GM21528 (cell line): ENCODE data around the gene ABLIM1.
A peak's percentile ranks its signal among the peaks of the same experiment; 100 is the strongest.

Experiments used
- ATAC-seq: cut with Tn5 transposase; IDR thresholded peaks from one replicate; pipeline ENCODE4 v1.9.1; 2021; ENCODE audit warnings: mild to moderate bottlenecking, moderate library complexity; ENCODE audit not compliant: unreplicated experiment, low FRiP score

The ABLIM1 gene

DNA sequence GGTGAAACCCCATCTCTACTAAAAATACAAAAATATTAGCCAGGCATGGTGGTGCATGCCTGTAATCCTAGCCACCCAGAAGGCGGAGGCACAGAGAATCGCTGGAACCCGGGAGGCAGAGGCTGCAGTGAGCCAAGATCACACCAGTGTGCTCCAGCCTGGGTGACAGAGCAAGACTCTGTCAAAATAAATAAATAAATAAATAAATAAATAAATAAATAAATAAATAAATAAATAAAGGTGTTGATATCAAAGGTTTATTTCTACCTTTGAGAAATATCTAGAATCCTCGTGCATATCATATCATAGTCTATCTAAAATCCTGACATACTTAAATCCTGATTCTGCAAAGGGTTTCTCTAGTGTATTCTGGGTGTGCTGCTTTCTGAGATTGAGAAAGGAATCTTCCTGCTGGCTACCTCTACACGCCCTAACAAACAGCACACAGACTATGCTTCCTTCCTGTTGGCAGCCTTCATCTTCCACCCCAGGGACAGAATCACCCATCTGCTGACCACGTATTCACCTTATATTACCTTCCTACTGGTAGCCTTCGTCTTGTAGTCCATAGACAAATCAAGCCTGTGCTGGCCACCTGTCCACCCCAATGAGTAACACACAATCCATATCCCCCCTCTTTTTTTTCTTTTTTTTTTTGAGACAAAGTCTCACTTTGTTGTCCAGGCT, 8.7 kb downstream of the ABLIM1 start:
- ATAC-seq, result no peak

DNA sequence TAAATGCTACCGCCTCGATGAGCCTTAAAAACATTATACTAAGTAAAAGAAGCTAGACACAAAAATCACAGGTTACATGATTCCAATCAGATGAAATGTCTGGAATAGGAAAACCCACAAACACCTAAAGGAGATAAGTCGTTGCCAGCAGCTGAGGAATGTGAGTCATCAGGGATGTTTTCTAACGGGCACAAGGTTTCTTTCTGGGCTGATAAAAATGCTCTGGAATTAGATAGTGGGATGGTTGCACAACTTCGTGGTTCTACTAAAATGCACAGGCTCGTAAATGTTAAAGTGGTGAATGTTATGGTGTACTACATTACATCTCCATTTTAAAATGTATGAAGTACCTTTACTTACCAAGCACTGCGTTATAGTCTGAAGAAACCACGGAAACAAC, 9.7 kb downstream of the ABLIM1 start:
- ATAC-seq, result no peak

GRCh38 chr10:114647545-114648138, 10.4 kb downstream of the ABLIM1 start:
- no peak for ATAC-seq

GRCh38 chr10:114646426-114646825, 11.6 kb downstream of the ABLIM1 start:
- ATAC-seq, result no peak

DNA sequence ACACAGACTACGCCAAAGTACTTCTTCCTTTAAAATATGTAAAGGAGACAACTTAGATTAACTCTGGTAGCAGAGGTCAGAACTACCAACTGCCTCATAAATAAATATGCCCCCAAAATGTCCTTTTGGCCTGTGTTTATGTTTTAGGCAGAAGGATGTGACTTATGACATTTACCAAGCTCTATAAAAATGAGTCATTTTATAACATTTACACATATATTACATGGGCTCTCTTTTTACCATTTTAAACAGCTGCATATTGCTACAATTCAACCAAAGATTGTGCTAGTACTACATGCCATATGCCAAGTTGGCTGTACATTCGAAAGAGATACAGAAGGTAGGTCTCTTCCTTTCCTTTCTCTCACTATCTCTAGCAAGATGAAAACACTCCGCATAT, 12.4 kb downstream of the ABLIM1 start:
- no peak for ATAC-seq

GRCh38 chr10:114643158-114643557, 14.9 kb downstream of the ABLIM1 start:
- ATAC-seq, result no peak

GRCh38 chr10:114642729-114643128, 15.3 kb downstream of the ABLIM1 start:
- no peak for ATAC-seq

GRCh38 chr10:114638821-114639625, 19.1 kb downstream of the ABLIM1 start:
- no peak for ATAC-seq

DNA sequence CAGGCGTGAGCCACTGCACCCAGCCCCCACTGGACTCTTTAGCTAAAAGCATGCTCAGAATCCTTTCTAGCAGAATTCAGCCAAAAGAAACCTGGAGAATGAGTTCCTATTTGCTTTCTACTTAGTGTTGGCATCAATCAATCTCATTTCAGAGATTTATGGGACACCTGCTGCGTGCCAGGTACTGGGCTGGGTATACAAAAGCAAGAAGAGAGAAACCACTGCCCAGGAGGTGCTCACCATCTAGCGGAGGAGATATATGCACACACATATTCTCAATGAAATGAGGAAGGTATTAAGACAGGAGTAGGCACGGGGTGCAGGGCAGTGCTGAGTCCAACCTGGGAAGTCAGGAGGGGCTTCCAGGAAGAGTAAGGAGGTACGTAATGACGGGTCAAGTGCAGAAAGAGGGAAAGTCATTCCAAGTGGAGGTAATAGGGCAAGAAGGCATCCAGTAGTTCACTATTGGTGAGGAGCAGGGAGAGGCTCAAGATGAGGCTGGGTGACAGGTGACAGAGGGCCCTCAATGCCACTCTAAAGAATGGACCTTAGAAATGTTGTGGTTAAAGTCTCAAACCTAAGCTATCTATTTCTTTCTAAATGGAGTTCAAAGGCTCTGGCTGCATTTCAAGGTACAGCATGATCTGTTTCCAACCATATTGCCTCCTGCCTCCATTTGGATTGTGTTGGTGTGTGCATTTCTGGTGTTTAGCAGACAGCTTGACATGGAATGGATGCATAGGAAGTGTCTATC, 22.1 kb downstream of the ABLIM1 start:
- no peak for ATAC-seq

DNA sequence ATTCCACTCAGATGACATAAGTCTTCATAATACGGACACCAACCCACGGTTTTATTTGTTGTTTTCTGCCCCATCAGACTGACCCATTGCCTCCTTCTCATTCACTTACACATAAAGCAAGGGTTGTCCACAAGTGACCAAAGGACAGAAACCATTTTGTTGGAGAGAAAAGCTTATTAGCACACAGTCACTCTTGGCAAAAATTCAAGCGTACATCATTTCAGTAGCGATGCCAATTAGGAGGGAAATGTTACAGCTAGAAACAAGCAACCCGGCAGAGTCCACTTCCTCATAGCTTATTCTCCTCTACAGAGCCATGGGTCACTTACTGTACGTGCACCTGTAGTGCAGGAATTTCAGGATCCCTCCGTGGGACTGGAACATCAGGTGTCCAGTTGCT, 23.0 kb downstream of the ABLIM1 start:
- no peak for ATAC-seq

DNA sequence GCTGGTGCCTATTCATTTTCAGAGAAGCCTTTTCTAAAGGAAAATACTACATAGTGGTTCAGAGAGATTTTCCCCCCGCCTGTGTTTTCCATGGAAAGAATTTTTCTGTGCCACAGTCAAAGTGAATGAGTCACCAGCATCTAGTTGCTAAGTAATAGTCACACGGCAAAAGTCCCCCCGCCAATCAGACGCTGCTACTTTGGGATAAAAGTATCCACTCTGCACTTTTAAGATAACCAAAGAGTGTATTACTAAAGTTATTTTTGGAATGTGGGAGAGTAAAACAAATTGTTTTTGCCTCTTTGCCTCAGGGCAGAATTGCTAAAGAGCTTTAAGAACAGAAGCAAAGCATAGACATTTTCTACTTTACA, 23.5 kb downstream of the ABLIM1 start:
- ATAC-seq, result no peak

DNA sequence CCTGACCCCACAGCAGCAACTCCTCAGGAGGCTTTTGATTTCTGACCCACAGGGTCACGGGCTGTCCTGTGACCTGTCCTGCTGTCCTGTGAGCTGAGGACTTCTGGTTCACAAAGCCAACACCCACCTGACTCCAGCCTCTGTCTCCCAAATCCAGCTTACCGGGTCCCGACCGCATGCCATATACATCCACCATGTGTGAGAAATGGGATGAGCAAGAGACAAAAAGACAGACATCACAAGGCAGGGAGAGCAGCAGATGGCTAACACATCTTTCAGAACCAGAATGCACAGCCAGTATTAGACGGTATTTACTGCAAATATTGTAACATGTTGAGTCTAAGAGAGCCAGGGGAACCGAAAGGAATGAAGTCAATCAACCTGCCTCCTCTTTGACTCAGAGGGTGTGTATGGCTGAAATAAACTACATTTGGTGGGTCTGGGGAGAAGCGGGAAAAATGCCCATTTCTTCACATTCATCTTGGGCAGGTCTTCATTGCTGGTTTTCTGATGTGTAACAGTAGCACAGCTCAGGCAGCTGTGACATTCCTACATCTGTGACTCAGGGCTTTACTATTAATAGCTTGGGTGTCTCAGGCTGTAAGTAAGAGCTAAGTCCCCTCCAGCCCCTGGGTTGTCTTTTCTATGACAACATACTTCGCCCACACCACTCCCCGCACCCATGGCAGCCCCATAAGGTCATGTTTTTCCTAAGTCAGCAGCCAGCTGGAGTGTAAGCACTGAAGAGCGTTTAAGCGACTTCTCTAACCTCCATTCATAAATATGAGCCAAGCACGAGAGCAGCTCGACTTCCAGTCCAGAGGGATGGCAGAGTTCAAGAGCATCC, 25.0 kb downstream of the ABLIM1 start:
- no peak for ATAC-seq

DNA sequence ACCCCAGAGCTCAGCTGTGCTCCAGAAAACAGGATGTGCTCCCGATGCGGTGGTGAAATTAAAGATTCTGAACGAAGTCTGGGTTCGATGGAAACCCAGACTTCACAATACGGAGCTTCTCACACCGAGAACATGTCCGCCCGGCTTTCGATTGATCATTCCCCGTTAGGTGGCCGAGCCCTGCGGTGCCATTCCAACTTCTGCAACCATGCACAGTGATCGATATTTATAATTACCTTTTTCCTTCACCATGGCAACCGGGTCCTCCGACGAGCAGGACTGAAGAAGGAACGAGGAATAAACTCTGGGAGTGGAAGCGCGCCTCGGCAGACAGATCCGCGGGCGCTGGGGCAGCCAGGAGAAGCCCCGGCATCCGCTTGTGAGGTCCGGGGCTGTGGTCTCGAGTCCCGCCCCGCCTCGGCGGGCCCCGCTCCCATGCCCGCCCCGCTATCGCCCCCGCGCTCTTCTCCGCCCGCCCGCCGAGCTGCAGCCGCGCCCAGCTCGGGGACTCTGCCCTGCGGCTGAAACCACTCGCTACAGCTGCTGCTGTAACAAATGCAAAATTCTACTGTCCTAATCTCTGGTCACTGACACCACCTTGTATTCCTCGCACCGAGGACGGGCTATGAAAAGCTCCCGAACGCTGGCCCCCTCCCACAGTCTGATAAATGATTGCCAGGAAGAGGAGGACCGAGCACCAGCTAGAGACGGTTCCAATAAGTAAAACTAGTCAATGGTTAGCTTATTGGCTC, 26.2 kb downstream of the ABLIM1 start:
- ATAC-seq, result peak; percentile 78

DNA sequence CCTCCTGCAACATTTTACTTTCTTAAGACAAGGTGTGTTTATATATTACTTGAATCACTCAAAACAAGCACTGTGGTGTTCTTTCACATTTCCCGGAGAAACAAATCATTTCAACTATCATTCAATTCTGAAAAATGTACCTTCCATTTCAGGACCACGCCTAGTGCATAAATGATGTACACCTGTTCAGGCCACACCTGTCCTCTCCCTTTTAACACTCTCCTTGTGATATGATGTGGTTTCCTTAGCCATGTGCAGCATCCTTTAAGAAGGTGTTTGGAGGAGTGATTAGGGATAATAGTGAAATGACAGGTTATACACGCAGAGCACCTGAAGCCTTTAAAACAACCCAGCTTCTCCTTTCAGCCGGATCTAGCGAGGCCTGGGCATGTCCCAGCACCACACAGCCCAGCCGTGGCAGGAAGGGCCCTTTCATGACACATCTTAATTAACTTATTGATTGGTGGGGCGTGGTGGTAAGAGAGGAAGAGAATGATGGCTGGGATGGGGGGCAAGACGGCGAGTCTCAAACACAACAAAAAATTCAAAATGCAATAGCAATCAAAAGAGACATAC, 26.9 kb downstream of the ABLIM1 start:
- peak; percentile 22 for ATAC-seq

DNA sequence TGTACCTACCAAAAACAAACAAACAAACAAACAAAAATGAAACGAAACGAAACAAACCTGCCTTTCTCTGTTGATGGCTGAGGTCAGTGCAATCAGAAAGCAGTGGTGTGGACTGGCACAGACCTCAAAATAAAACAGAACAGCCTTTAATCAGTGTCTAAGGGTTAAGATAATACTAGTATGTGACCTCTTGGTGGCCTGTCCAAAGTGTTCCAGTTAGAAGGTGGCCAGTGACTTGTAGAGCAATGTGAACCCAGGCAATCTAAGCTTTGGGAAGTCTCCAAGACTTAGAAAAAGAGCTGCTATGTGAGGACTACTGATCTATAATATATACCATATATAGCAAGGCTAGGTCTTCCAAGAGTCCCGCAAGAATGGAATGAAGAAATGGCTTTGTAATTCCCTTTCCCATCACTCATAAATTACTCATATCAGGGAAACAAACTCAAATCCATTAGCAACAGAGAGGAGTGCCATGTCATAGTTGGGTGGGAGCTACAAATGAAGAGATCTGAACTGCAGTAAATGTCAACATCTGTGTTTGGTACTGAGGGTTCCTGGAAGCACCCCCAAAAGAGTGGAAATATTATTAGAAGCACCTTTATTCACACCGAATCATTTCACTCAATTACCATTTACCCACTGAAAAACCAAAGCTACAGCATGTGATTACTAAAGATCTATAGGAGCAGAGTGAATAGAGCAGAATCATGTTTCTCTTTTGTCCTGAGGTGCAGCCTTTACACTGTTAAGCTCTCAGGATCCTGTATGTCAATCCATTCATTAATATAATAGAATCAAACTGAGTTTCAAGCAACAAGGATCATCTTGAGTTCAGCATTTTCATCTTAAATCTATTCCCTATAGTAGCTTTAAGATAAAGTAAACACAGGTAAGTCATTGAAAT, 28.0 kb downstream of the ABLIM1 start:
- no peak for ATAC-seq

- ATAC-seq, result no peak
These were observed 28.8 kb downstream of the ABLIM1 start for GRCh38 chr10:114629083-114629823.

DNA sequence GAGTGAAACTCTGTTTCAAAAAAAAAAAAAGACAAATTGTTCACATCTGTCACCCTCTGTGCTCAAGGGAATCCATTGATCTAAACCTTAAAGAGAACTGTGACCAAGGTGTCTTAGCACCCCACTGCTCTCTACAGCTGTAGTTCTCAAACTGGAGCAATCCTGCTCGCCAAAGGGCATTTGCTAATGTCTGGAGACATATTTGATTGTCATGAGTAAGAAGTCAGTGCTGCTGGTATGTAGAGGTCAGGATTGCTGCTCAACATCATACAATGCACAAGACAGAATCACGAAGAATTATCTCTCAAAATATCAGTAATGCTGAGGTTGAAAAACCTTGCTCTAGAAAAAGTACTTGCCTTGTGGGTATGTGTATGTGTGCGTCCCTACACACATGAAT, 30.0 kb downstream of the ABLIM1 start:
- ATAC-seq, result no peak
